GM13977 (cell line): ENCODE measurements around the gene CMTR1.

Experiments
- DNase-seq: peaks from one replicate; pipeline ENCODE4 v3.0.0; 2012; ENCODE audit warnings: low spot score
- CTCF ChIP-seq: IDR thresholded peaks from 2 replicates; pipeline ENCODE4 v1.5.1; 2012; ENCODE audit warnings: mild to moderate bottlenecking, control low read depth; ENCODE audit not compliant: insufficient read depth; ENCODE audit errors: extremely low read depth, missing control alignments
- in situ Hi-C: fragments of 300-500 bp; cut with MboI; formaldehyde crosslinking; loops from one replicate; pipeline ENCODE4 v1.12.0; 2022; ENCODE audit warnings: low sequenced_read_pairs, low pct_unique_long_range_greater_than_20kb, mixed read lengths, inconsistent platforms; ENCODE audit not compliant: unreplicated experiment

The CMTR1 gene

GRCh38 chr6:37485291-37485702 lies 52.3 kb downstream of the CMTR1 start:
- in situ Hi-C loops = loop anchor here (10.0 kb wide), 1 partner anchor 210 kb away; the partner anchor contains the start of gene MDGA1
- no peak for TF ChIP-seq CTCF
- DNase-seq = no peak

DNA sequence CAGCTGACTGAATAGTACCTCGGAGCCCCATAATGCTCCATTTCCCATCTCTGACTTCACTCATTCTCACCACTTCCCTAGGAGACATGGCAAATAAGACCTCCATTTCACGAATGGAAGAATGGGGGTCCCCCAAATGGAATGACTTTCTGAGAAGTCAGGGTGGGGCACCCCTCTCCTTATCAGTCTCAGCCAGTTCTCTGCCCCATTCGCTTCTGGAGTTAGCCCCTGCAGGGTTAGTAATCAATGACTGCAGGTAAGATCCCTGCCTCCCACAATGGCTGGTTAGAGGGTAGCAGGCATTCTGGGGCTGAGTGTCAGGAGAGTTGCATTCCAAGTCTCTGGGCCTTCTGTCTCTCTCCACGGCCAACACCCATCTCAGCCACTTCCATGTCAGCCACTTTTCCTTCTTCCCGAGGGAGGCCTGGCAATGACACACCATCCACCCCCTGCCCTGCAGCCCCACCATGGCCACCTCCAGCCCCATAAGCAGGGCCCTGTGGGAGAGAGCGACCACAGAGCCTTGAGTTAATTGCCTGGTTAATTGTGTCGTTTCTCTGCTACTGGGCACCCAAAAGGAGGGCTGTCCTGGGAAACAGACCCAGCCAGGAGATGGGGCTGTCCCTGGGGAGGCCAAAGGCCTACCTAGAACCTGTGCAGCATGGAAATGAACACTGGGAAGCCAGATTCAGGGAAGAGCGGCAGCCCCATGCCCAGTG lies 53.3 kb downstream of the CMTR1 start:
- DNase-seq = no peak
- in situ Hi-C loops = loop anchor here (10.0 kb wide), 1 partner anchor 209 kb away; the partner anchor contains the start of gene MDGA1
- TF ChIP-seq CTCF = no peak

DNA sequence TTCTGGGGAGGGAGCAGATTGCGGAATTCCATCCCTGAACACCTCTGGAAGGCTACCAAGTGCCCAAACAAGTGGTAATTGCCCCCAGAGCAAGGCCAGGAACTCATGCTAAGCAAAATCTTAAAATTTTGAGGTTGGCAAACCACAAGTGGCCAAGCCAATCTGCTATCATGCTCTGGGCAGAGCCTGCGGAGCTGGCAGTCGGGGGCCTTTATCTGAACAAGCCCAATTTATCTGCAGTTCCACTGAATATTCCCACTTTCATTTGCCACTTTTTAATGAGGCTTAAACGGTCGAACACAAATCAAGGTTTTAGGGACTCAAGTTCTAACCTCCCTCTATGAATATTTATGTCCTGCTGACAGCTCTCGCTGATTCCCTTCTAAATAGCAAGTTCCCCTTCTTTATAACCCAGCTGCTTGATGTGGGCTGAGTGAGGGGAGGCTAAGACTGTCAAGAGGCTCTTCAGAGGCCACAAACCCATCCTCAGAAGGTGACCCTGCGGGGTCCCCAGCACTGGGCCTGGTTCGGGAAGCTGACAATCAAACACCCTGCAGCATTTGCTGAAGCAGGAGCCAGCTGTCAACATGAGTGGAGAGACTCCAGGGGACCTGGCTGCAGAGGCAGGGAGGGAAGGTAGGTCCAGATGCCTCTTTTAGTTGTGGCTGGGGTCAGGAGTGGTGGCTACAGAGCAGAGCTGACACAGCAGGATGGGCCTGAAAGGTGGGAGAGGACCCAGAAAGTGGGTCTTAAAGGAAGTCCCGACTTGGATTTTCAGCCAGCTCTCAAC lies 54.8 kb downstream of the CMTR1 start:
- TF ChIP-seq CTCF = no peak
- DNase-seq = no peak
- in situ Hi-C loops = loop anchor here (10.0 kb wide), 1 partner anchor 207 kb away; the partner anchor contains the start of gene MDGA1

GRCh38 chr6:37488476-37488875 lies 55.5 kb downstream of the CMTR1 start:
- no peak for TF ChIP-seq CTCF
- in situ Hi-C loops = loop anchor here (10.0 kb wide), 1 partner anchor 206 kb away; the partner anchor contains the start of gene MDGA1
- no peak for DNase-seq

- in situ Hi-C loops = loop anchor here (10.0 kb wide), 1 partner anchor 205 kb away; the partner anchor contains the start of gene MDGA1
- DNase-seq = no peak
These were observed 56.8 kb downstream of the CMTR1 start for GRCh38 chr6:37489697-37490336.

More at GRCh38 chr6:37489697-37490336, 56.8 kb downstream of the CMTR1 start:
- peak; percentile 23 for TF ChIP-seq CTCF
